CD4-positive, alpha-beta T cell treated with Interleukin-6 for 4 hours (primary cell): ENCODE data around the gene C1orf216.
"Not testable (repeated sequence)": the region's sequence is repeated elsewhere in the genome, so short reads cannot be mapped to it uniquely, and the experiment has no call there.

ENCODE experiments used
- DNase-seq: peaks from one replicate; pipeline ENCODE4 v3.0.0-alpha.2; 2020; ENCODE audit warnings: mixed read lengths

Gene C1orf216, protein sequence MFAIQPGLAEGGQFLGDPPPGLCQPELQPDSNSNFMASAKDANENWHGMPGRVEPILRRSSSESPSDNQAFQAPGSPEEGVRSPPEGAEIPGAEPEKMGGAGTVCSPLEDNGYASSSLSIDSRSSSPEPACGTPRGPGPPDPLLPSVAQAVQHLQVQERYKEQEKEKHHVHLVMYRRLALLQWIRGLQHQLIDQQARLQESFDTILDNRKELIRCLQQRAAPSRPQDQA

DNA sequence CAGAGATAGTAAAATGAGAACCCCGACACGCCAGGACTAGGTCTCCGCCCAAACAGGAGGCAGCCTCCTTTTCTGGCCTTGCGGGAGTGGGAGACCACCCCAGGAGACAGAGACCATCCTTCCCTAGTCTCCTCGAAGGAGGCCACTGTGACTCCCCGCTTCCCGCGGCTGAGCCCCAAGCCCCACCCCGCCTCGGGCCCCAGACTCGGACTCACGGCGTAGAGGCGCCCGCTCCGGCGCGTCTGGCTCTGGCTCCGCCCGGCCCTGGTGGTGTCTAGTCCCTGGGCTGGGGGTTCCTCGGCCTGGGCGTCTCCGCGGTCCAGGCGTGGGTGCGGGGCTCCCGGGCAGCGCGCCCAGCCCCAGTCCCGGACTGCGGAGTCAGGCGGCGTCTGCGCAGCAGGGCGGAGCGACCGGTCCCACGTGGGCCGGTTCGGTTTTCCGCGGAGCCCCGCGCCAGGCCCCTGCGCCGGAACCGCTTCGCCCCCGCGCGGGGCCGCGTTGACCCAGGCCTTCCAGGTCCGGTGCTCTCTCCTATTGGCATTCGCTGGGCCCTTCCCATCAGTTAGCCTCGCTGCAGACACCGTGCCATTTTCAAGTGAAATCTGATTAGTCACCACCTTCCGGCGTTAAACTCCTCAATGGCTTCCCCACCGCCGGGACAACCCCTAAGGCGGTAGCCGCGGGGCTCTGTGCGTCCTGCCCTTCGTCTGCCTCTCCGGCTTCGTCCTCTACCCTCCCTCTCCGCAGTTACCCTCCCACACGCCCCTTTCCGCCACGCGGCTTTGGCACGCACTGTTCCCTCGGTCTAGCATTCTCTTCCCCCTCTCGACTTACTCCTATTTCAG is at the start of gene C1orf216:
TSS of gene C1orf216 (minus strand) at position 393 of the 845 bp plus-strand sequence. CDS start 2,563 bp downstream, outside the sequence.
- DNase-seq, result peak; percentile 80

DNA sequence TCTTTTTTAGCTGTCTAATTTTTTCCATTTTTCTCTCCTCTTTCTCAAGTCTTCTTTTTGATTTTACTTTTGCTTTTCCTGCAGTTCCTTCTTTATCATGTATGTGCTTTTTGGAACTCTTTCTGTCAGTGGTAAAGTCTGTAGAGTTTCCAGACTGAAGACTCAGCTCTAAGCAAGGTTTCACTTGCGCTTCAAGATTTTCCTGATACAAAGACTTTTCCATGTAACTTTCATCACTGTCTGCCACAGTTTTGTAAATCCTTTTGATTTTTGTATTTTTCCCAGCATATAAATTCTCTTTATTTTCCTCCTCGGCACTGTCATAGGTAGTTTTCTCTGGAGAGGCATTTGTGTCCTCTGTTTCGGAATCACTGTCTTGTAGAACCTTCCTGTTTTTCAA is 45.6 kb upstream of the C1orf216 start:
- no peak for DNase-seq

DNA sequence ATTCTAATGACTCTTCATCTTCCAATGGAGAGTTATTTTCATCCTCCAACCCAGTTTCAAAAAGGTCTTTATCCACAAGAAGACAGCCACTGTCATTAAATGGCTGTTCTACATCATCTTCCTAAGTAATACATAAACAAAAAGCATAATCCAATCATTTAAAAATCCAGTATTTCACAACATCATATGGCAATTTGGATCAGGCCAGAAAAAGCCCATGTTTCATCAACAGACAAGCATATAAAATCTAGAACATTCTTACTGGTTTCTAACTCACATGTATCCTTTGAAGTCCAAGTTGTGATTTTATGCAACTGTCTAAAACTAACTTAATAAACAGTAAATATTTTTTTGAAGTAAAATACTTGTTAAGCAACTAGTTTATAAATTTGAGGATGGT is 44.5 kb upstream of the C1orf216 start:
- no peak for DNase-seq

DNA sequence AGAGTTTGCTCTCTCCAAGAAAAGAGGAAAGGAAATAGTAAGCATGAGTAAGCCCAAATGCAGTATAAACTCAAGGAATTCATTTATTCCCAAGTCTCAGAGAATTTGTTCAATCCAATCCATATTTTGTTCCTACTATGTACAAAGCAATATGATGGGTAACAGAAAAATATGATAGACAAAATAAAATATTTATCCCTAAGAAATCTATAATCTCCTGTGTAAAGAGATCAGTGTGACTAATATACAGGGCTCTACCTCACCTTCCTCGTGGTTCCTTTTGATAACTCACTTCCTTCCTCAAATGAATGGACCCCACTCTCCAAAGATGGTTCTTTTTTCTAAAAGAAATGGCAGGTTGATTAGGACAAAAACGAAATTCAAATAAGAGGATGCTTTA is 43.5 kb upstream of the C1orf216 start:
- DNase-seq, result no peak

DNA sequence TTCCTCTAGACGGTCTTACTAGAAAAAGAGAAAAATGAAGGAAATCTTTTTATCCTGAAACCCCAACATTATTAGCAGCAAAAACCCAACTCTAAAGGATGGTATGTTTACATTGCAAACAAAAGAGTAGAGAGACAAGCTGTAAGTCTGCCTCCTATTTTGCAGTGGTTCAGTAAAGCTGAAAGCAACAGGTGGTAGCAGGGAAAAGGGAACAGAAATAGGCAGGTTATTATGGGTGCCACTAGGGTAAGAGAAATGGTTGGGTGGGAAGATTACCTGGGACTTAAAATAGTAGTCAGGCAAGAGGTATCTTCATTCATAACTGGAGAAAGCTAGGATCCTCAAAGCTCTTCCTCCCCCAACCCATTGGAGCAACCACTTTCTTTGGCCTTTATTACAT is 37.4 kb upstream of the C1orf216 start:
- no peak for DNase-seq

DNA sequence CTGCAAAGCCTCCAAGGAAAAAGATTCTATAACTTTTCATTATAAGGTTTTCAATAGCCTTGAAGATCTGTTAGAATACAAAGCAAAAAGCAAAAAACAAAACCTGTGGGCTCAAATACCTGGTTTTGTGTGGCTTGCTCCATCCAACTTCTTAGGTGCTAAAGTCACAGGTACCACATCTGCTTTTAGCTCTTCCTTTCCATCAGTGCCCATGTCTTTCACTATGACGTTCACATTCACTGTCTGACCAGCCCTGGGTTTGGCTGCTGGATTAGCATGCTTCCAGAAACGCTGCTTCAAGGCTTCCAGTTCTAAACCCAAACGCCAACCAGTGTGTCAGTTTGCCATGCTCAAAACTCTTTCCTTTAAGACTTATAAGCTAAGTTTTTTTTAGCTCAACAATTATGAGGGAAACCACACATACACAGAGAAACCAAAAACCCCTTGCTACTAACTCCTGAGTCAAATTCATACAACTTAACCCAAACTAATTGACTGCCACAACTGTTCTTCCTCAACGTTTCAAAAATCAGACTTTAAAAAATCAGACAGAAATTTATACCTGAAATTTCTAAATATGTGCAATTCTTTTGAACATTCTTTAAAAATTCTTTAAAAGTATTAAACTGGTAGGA is 35.1 kb upstream of the C1orf216 start:
- no peak for DNase-seq

DNA sequence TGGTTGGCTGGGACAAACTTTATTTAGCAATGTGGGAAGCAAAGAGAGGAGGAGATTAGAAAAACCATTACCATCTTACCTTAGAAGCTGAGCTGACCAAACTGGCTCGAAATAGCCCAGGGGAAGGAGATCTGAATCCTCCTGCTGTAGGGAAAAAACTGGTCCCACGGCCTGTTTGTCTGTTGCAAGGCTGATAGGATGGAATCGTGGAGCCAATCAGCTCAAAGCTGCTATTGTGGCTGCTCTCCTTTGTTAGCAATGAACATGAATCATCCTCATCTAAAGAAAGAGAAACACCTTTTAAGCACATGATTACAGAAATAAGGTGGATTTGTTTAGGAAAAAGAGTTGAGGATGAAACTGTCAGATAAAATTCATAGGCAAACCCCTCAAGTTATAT is 29.6 kb upstream of the C1orf216 start:
- no peak for DNase-seq

DNA sequence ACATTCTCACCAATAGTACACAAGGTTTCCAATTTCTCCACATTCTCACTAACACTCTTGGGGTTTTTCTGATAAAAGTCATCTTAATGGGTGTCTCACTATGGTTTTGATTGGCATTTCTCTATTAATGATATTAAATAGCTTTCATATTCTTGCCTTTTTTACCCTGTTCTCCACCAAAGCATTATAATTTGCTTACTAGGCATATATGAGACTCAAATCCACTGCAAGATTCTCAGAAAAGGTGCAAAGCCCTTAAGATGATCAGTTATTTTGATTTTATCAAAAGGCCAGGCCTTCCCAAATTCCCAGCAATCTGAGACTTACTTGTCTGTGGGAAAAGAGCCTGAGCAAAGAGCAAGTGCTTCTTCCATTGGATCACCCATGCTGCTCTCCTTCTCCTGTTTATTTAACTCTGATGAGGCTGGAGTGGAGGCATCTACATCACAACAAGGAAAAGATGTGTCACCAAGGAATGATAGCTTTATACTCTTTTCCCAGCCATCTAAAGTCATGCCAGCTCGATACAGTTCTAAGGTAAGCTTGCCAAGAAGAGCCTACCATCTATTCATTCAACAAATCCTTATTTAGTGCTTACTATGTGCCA is 26.5 kb upstream of the C1orf216 start:
- DNase-seq, result no peak

DNA sequence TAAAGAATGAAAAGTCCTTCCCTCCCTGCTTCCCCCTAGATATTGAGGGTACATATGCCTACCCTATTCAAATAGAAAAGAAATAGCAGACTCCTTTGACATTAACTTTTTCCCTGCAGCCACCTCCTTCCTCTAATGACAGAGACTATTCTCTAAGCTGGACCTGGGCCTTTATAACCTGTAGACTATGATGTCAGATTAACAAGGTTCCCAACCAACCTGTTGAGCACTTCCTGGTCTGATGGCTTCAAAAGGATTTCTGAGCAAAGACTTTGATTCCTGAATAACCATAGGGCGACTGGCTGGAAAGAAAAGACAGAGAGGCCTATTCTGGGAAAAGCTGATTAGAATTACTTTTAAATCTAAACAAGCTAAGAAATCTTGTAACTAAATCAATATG is 18.4 kb upstream of the C1orf216 start:
- no peak for DNase-seq

DNA sequence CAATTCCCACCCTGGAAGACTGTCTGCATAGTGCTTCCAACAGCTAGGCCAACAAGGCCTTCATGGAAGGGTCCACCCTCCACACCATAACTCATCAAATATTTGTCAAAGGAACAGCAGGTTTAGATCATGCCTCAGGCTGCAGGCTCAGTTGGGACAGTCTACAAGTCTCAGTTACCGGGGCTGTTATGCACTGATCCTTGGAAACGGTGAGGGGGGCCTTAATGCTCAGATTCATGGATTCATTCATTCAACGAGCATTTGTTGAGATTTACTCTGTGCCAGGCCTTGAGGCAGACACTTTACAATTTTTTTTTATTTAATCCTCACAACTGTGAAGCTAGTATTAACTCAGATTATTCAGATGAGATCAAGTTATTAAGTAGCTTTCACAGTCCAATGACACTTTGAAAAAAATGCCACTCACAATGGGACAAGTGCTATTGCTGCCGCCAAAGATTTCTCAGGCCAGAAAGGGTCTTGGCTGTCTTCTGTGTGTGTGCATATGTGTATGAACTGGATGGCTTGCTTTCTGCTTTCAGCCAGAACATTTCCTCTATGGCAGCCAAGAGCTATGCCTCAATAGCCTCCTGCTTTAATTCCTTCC is 8.9 kb upstream of the C1orf216 start:
- DNase-seq, result no peak

DNA sequence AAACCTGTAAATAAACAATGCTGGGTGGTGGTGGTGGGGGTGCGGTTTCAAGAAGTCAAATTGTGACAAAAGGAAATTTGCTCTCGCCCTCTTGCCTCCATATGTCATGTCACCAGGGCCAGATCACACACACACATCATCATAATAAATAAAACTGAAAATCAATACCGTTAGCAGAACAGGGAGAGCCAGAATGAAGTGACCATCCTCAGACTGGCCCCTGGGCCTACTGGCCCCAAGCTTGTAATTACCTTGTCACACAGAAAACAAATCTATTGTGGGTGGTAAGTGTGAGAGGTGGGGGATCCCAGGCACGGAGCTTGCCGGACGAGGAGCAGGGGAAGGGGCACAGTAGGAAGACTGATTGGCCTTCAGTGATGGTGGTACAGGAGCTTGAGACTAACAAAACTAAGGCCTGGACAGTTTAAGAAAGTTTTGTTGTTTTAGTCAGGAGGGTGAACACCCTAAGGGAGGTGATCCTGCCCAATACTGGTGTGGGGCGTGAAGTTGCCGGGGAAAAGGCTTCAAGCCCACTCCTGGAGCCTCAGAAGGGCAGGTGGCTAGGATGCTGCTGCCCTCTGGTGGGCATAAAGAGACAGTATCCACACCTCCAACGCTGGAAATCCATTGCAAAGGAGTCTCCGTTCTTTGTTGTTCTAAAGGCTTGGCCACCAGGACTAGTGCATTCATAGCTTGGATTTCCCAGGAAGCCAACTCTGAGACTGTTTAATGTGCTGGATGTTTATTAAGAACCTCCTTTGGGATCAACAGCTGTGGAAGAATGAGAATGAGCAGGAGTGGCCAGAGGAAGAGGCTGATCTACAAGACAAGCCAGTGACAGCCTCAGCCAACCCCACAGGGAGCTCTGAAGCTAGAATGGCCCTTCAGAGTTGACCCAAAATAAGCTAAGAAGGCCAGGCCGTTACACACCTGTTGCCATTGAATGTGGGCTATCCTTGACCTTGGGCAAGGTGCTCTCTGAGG is 8.1 kb upstream of the C1orf216 start:
- DNase-seq, result peak; percentile 68

DNA sequence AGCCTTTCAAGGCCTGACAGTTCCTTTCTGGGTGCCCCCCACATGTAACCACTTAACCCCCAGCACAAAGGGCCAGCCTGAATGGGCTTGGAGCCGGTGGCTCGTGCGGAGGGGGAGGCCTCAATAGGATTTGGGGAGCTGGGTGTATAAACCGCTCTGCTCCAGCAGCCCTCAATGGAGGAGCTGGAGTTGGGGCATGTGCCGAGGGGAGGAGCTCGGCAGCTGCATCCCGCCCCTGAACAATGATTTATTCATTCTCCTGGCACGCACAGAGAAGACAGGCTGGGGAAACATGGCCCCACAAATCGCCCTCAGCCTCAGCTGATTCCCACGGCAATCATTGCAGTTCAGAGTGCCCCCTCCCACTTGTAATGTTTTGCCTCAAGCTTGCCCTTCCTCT is 6.9 kb upstream of the C1orf216 start:
- DNase-seq, result no peak

DNA sequence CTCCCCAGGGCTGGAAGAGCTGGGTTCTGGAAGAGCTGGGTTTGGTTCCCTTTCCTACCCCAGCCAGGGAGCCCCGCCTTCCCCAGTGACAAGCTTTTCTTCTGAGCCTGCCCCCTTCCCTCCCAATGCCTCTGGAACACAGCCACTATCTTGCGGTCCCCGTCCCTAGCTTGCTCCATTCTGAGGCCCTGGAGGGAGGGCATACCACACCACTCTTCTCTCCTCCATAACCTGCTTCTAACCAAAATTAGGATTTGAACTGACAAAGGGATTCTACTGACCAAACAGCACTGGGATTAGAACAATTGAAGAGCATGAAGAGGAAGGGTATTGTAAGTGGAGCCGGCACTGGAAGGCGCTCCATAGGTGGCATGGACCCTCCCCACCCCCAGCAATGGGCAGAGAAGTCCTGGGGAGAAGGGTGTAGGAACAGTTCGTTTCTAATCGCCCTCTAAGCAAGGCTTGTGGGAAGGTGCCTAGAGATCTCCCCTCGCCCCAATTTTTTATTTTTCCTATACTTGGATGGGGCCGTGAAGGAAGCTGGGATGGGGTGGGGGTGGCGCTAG is 690 bp downstream of the C1orf216 start:
- peak; percentile 7 for DNase-seq

DNA sequence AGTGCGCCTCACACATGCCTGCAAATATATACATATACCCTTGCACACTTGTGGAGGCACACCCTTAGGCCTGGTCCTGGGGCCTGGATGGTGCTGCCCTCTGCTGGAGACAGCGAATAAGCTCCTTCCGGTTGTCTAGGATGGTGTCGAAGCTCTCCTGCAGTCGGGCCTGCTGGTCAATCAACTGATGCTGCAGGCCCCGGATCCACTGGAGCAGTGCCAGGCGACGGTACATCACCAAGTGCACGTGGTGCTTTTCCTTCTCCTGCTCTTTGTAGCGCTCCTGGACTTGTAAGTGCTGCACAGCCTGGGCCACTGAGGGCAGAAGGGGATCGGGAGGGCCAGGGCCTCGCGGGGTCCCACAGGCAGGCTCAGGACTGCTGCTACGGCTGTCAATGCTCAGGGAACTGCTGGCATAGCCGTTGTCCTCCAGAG is 3.1 kb downstream of the C1orf216 start:
- peak; percentile 83 for DNase-seq

DNA sequence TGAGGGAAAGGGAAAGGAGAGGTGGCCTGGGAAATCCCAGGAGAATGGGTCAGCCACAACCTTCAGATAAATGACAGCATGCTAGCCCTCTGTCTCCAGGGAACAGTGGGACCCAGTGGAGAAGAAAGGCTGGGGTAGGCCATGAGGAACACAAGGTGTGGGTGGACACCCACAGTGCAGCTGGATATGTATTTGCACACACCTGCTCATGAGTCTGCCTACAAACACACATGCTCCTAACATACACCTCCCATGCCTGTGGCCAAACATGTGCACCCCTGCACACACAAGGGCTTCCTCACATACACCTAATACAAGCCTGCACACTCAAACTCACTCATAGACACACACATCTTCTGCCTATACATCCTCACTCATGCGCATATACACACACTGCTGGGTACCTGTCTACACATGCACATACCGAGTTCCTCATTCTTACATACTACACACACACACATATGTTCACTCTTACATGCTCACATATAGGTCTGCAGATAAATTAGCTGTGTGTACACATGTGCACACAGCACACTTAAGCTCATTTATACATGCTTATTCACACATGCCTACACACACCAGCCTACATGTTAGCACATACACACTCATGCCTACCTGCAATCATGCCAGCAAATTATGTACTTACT is 3.6 kb downstream of the C1orf216 start:
- DNase-seq, result no peak

DNA sequence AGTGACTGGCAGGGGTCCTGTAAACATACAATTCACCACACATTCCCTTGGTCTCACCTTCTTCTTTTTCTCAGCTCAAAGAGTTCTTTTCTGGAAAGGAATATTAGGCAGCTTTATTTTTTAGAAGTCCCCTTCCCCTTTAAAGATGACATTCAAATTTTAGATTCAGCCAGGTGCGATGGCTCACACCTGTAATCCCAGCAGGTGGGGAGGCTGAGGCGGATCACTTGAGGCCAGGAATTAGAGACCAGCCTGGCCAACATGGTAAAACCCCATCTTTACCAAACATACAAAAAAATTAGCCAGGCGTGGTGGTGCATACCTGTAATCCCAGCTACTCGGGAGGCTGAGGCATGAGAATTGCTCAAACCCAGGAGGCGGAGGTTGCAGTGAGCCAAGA is 7.6 kb downstream of the C1orf216 start:
- DNase-seq, result not testable (repeated sequence)

DNA sequence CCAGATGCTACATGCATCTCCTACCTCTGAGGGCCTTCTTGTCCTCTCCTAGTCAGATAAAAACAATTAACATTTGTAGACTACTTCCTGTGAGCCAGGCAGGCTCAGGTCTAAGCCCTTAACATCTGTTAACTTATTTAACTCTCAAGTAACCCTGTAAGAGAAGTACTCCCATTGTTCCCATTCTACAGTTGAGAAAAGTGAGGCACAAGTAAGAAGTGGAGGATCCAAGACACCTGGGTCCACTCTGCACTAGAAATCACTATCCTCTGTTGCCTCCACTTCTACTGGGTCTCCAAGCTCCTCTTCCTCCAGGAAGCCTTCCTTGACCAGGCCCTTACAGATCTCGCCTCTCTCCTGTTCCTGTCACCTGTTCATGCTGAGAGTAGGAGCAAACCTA is 9.7 kb downstream of the C1orf216 start:
- no peak for DNase-seq

DNA sequence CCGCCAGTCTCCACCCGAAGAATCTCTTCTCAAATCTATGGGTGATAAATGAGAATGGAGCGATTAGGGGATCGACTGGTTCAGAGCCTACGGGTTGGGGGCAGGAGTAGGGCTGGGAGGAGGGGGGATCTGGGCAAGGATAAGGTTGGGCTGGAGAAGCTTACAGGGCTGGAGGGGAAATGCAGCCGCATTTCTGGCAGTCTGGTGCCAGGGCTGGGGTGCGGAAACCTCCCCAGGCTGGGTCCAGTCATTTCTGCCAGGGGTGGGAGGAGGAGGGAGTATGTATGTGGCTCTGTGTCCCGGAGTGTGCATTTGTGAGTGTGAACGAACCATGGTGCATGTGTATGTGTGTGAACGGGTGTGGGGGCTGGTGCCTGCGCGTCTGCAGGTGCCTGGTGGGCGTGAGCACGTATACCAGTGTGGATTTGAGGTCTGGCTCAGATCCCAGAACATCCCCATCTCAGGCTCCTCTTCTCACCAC is 10.2 kb downstream of the C1orf216 start:
- no peak for DNase-seq

DNA sequence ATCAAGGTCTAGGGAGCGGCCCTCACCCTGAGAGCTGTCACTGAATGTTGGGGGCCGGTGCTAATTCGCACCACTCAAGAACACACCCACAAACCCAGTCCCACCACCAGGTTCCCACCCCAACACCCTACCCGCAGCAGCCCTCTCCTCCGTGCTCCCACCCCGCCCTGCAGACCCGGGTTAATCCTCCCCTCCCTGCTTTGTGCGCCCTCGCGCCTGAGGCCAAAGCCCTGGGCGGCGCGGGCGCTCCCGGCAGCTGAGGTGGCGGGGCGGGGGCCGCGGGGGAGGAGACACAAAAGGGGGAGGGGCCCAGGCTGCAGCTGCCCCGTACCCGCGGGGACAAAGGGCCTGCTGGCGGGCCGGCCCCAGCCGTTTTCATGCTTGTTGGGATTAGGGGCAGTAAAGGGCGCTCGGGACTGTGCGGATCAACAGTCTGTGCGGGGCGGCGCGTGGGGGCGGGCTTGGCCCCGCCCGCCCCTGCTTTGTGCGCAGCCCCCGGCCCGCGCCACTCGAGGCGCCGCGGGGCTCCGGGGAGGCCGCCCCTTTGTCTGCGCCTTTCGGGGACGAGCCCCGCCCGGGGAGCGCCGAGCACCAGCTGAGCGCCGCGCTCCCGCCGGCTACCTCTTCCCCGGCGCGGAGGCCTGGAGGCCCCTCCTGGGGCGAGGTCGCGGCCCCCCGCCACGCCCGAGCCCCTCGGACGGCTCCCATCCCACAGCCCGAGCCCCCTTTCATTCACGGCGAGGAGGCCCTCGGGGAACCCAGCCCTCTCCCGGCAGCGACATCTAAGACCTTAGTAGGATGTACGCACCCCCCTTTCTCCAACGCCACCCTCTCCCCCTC is 10.9 kb downstream of the C1orf216 start:
- DNase-seq, result peak; percentile 41
